GM23338 (cell line): ENCODE measurements around the gene MEOX2. TPM values are rescaled to one million over a fixed set of nuclear protein-coding genes. Genes with fewer than 3 reads are reported as not detected.

Experiments used
- ATAC-seq: fragments of 200-7000 bp; cut with Tn5 transposase; 3 replicates; pipeline ENCODE4 v1.9.1; 2020
- DNase-seq: peaks from one replicate; pipeline ENCODE4 v3.0.0-alpha.2; 2015; ENCODE audit warnings: low spot score
- H2AFZ ChIP-seq: fragments of 200-600 bp; sonication (generic); 2 replicates; pipeline ENCODE4 v1.8.0; 2016; ENCODE audit warnings: antibody characterized with exemption, mild to moderate bottlenecking, moderate library complexity
- H3F3A ChIP-seq: fragments of 200-600 bp; sonication (generic); replicated peaks from 2 replicates; pipeline ENCODE4 v1.8.0; 2017; ENCODE audit warnings: antibody characterized with exemption, mixed run types, low read depth
- H3K27ac ChIP-seq: fragments of 200-600 bp; sonication (generic); 2 replicates; pipeline ENCODE4 v1.6.1; 2016; ENCODE audit warnings: low read depth
- H3K27me3 ChIP-seq: fragments of 200-600 bp; sonication (generic); 2 replicates; pipeline ENCODE4 v1.8.0; 2016; ENCODE audit warnings: mild to moderate bottlenecking, mixed run types, moderate library complexity; ENCODE audit not compliant: insufficient read depth
- H3K36me3 ChIP-seq: fragments of 200-600 bp; sonication (generic); 2 replicates; pipeline ENCODE4 v1.8.0; 2016; ENCODE audit warnings: mild to moderate bottlenecking; ENCODE audit not compliant: insufficient read depth
- H3K4me1 ChIP-seq: fragments of 200-600 bp; sonication (generic); 2 replicates; pipeline ENCODE4 v1.8.0; 2016; ENCODE audit warnings: mild to moderate bottlenecking, moderate library complexity; ENCODE audit not compliant: insufficient read depth
- H3K4me2 ChIP-seq: fragments of 200-600 bp; sonication (generic); 2 replicates; pipeline ENCODE4 v1.7.1; 2017; ENCODE audit warnings: mixed run types
- H3K4me3 ChIP-seq: fragments of 200-600 bp; sonication (generic); 2 replicates; pipeline ENCODE4 v1.6.1; 2016; ENCODE audit warnings: mixed run types
- H3K79me2 ChIP-seq: fragments of 200-600 bp; sonication (generic); replicated peaks from 2 replicates; pipeline ENCODE4 v1.8.0; 2017; ENCODE audit warnings: mild to moderate bottlenecking; ENCODE audit not compliant: insufficient read depth
- H3K9me2 ChIP-seq: fragments of 200-600 bp; sonication (generic); 2 replicates; pipeline ENCODE4 v1.8.0; 2017; ENCODE audit not compliant: insufficient read depth
- H4K20me1 ChIP-seq: fragments of 200-600 bp; sonication (generic); replicated peaks from 2 replicates; pipeline ENCODE4 v1.8.0; 2017; ENCODE audit warnings: mild to moderate bottlenecking; ENCODE audit not compliant: insufficient read depth
- H3K27ac Mint-ChIP-seq: 2 replicates; pipeline ENCODE4 v1.8.0; 2020; ENCODE audit warnings: inconsistent platforms, mild to moderate bottlenecking, moderate library complexity, mixed read lengths
- H3K27me3 Mint-ChIP-seq: 3 replicates; pipeline ENCODE4 v1.8.0; 2022; ENCODE audit warnings: low read depth, mild to moderate bottlenecking, moderate library complexity, mixed read lengths, inconsistent platforms; ENCODE audit not compliant: insufficient read depth, poor library complexity
- H3K36me3 Mint-ChIP-seq: 3 replicates; pipeline ENCODE4 v1.8.0; 2021; ENCODE audit warnings: low read depth, mild to moderate bottlenecking, inconsistent platforms, moderate library complexity, mixed read lengths
- H3K4me1 Mint-ChIP-seq: 3 replicates; pipeline ENCODE4 v1.8.0; 2020; ENCODE audit warnings: mild to moderate bottlenecking, inconsistent platforms, mixed read lengths
- H3K4me3 Mint-ChIP-seq: 3 replicates; pipeline ENCODE4 v1.8.0; 2021; ENCODE audit warnings: moderate library complexity, mild to moderate bottlenecking, inconsistent platforms, mixed read lengths
- H3K9me3 Mint-ChIP-seq: 3 replicates; pipeline ENCODE4 v1.8.0; 2020; ENCODE audit warnings: moderate library complexity, mild to moderate bottlenecking, inconsistent platforms, mixed read lengths
- CREB1 ChIP-seq: fragments of 250-450 bp; sonication (Bioruptor Pico); IDR thresholded peaks from 2 replicates; pipeline ENCODE4 v1.5.0; 2020; ENCODE audit warnings: low read depth, mild to moderate bottlenecking, moderate library complexity
- EZH2 ChIP-seq: fragments of 200-600 bp; sonication (generic); IDR thresholded peaks from one replicate; pipeline ENCODE4 v1.8.0; 2017; ENCODE audit warnings: antibody characterized with exemption, mild to moderate bottlenecking, low read depth; ENCODE audit not compliant: unreplicated experiment
- EZH2phosphoT487 ChIP-seq: fragments of 200-600 bp; sonication (generic); IDR thresholded peaks from one replicate; pipeline ENCODE4 v1.8.1; 2018; ENCODE audit warnings: antibody characterized with exemption; ENCODE audit not compliant: unreplicated experiment
- JUNB ChIP-seq: IDR thresholded peaks from one replicate; pipeline ENCODE4 v1.6.1; 2016; ENCODE audit warnings: antibody characterized with exemption; ENCODE audit not compliant: unreplicated experiment
- STAT1 ChIP-seq: IDR thresholded peaks from one replicate; pipeline ENCODE4 v1.6.1; 2016; ENCODE audit warnings: antibody characterized with exemption; ENCODE audit not compliant: unreplicated experiment
- polyA plus RNA-seq: library from polyadenylated mRNA; unstranded; fragments of >200 nt; fragmentation: Nextera tagmentation; extraction: Ambion mirVana; gene quantifications from 2 replicates; pipeline ENCODE4 v1.2.1, GENCODE V29; 2016
- total RNA-seq: library from RNA; depleted of rRNA; stranded (reverse); fragments of >200 nt; shearing (Covaris generic); gene quantifications from 2 replicates; pipeline ENCODE4 v1.2.3, GENCODE V29; 2014
- TF ChIP-seq, protein P1 (sequence below): IDR thresholded peaks from one replicate; pipeline ENCODE4 v1.6.1; 2018; ENCODE audit warnings: antibody characterized with exemption; ENCODE audit not compliant: unreplicated experiment
- TF ChIP-seq, protein P2 (sequence below), 2 experiments: fragments of 200-600 bp in 1 of 2; sonication (generic) in 1 of 2; conservative IDR thresholded peaks; 2 replicates each; pipeline versions ENCODE4 v1.5.1 to v1.6.1; 2016 to 2017; ENCODE audit warnings: antibody characterized with exemption in 2 of 2, low read depth in 2 of 2, mild to moderate bottlenecking in 2 of 2, moderate library complexity in 1 of 2
- TF ChIP-seq, protein P3 (sequence below): IDR thresholded peaks from 2 replicates; pipeline ENCODE4 v1.6.1; 2016; ENCODE audit warnings: antibody characterized with exemption

The MEOX2 gene
- total and polyA plus RNA-seq, 2 experiments from 2014 or later = 0.50 to 1.2 TPM

DNA sequence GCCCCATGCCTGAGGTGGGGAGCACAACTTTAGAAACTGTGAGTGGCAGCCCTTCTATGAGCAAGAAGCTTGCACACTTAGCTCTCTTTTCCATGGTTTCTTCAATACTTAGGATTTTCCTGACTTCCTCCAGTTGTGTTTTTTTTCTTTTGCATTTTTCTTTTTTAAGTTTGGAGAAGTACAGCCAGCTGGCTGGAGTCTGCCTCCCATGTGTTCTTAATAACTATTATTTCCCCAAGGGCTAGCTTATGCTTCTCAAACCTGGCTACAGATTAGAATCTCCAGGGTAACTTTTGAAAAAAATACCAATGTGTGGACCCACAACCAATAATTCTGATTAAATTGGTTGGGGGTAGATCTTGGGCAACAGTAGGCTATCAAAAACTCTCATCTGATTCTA lies 37.4 kb upstream of the MEOX2 start:
- Mint-ChIP-seq H3K27me3 (no peaks in the 10 kb centered on the region), H3K4me1 (peaks cover 24% of the 10 kb centered on the region; the same call in 2 of the 3 replicates), H3K27ac (0 out of 2 replicates have a peak overlapping the region, but pooled peaks have one; percentile 36), H3K4me3 (no peak overlapping the region), H3K9me3 (no peaks in the 10 kb centered on the region), H3K36me3 (no peaks in the 10 kb centered on the region)
- TF ChIP-seq, protein P1, sequence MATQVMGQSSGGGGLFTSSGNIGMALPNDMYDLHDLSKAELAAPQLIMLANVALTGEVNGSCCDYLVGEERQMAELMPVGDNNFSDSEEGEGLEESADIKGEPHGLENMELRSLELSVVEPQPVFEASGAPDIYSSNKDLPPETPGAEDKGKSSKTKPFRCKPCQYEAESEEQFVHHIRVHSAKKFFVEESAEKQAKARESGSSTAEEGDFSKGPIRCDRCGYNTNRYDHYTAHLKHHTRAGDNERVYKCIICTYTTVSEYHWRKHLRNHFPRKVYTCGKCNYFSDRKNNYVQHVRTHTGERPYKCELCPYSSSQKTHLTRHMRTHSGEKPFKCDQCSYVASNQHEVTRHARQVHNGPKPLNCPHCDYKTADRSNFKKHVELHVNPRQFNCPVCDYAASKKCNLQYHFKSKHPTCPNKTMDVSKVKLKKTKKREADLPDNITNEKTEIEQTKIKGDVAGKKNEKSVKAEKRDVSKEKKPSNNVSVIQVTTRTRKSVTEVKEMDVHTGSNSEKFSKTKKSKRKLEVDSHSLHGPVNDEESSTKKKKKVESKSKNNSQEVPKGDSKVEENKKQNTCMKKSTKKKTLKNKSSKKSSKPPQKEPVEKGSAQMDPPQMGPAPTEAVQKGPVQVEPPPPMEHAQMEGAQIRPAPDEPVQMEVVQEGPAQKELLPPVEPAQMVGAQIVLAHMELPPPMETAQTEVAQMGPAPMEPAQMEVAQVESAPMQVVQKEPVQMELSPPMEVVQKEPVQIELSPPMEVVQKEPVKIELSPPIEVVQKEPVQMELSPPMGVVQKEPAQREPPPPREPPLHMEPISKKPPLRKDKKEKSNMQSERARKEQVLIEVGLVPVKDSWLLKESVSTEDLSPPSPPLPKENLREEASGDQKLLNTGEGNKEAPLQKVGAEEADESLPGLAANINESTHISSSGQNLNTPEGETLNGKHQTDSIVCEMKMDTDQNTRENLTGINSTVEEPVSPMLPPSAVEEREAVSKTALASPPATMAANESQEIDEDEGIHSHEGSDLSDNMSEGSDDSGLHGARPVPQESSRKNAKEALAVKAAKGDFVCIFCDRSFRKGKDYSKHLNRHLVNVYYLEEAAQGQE = no peak
- TF ChIP-seq, protein P2, sequence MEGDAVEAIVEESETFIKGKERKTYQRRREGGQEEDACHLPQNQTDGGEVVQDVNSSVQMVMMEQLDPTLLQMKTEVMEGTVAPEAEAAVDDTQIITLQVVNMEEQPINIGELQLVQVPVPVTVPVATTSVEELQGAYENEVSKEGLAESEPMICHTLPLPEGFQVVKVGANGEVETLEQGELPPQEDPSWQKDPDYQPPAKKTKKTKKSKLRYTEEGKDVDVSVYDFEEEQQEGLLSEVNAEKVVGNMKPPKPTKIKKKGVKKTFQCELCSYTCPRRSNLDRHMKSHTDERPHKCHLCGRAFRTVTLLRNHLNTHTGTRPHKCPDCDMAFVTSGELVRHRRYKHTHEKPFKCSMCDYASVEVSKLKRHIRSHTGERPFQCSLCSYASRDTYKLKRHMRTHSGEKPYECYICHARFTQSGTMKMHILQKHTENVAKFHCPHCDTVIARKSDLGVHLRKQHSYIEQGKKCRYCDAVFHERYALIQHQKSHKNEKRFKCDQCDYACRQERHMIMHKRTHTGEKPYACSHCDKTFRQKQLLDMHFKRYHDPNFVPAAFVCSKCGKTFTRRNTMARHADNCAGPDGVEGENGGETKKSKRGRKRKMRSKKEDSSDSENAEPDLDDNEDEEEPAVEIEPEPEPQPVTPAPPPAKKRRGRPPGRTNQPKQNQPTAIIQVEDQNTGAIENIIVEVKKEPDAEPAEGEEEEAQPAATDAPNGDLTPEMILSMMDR (conservative IDR thresholded peaks at IDR 0.05; ENCODE audit: low read depth in 2 of 2) = no peak
- TF ChIP-seq STAT1 = no peak
- no peak for TF ChIP-seq EZH2
- TF ChIP-seq CREB1 (CRISPR knock-in tag) = no peak
- TF ChIP-seq, protein P3, sequence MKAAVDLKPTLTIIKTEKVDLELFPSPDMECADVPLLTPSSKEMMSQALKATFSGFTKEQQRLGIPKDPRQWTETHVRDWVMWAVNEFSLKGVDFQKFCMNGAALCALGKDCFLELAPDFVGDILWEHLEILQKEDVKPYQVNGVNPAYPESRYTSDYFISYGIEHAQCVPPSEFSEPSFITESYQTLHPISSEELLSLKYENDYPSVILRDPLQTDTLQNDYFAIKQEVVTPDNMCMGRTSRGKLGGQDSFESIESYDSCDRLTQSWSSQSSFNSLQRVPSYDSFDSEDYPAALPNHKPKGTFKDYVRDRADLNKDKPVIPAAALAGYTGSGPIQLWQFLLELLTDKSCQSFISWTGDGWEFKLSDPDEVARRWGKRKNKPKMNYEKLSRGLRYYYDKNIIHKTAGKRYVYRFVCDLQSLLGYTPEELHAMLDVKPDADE = no peak
- no peak for TF ChIP-seq EZH2phosphoT487
- no peak for TF ChIP-seq JUNB
- Histone ChIP-seq H3F3A (no peaks in the 10 kb centered on the region), H3K36me3 (no peaks in the 10 kb centered on the region), H4K20me1 (no peaks in the 10 kb centered on the region), H3K9me2 (no peaks in the 10 kb centered on the region), H3K27ac (no peak overlapping the region), H3K4me2 (peak overlapping the region; percentile 62; the same call in 1 of the 2 replicates), H3K4me3 (no peak overlapping the region), H3K4me1 (peaks cover 23% of the 10 kb centered on the region), H2AFZ (no peak overlapping the region), H3K27me3 (no peaks in the 10 kb centered on the region), H3K79me2 (no peaks in the 10 kb centered on the region)
- DNase-seq (no peak), ATAC-seq (no peak)

DNA sequence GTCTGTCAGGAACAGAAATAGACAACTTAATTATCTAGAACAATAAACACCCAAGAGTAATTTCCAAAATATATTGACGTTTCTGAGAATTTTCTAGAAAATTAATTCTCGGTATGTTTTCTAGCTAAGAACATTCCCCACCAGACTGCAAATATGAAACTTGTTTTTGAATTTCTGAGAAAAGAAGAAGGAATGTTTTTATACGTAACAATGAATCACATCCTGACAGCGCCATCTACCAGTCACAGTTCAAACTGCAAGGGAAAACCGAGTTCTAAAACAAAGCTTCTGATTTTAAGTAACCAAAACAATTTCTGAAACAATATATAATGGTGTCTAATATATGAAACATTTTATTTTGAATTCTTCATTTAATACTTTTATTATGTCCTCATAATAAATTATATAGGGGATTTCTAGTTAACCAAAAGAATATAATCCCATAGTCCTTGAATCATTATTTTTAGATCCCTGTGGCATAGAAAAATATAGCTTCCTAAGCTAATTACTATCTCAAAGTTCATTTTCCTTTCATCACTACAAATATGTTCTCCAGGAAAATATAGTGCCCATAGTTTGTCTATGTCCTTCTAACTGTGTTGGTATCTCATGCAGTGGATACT lies 34.5 kb upstream of the MEOX2 start:
- DNase-seq = peak; percentile 55
- Mint-ChIP-seq H3K27ac (no peak overlapping the region), H3K9me3 (no peaks in the 10 kb centered on the region)

More for the DNA sequence above, 34.5 kb upstream of the MEOX2 start:
- peaks cover 22% of the 10 kb centered on the region for H3K4me1 ChIP-seq
- no peak for ATAC-seq
- Mint-ChIP-seq H3K36me3 (no peaks in the 10 kb centered on the region), H3K27me3 (no peaks in the 10 kb centered on the region), H3K4me1 (peaks cover 24% of the 10 kb centered on the region; the same call in 2 of the 3 replicates), H3K4me3 (no peak overlapping the region)
- H3K27ac ChIP-seq = no peak overlapping the region
- no peak overlapping the region for H3K4me2 ChIP-seq
- H3F3A ChIP-seq = no peaks in the 10 kb centered on the region
- H2AFZ ChIP-seq = no peak overlapping the region
- H4K20me1 ChIP-seq = no peaks in the 10 kb centered on the region
- no peaks in the 10 kb centered on the region for H3K36me3 ChIP-seq
- no peaks in the 10 kb centered on the region for H3K27me3 ChIP-seq
- TF ChIP-seq EZH2phosphoT487 = no peak
- TF ChIP-seq, protein P2 (conservative IDR thresholded peaks at IDR 0.05; ENCODE audit: low read depth in 2 of 2) = peak; percentile 71 to 94
- H3K79me2 ChIP-seq = no peaks in the 10 kb centered on the region
- H3K9me2 ChIP-seq = no peaks in the 10 kb centered on the region
- no peak overlapping the region for H3K4me3 ChIP-seq
